Left ventricle myocardium superior (tissue), 1 donor: ENCODE results near the gene KLK14. TPM values are rescaled to one million over a fixed set of nuclear protein-coding genes. Genes with fewer than 3 reads are reported as not detected.

Experiments used
- ATAC-seq: fragments of 200-7000 bp; cut with Tn5 transposase; one replicate; pipeline ENCODE4 v1.9.1; 2020; ENCODE audit warnings: mild to moderate bottlenecking, moderate library complexity
- DNase-seq: peaks from one replicate; pipeline ENCODE4 v3.0.0-alpha.2; 2020
- intact Hi-C: fragments of 100-400 bp; cut with micrococcal nuclease; formaldehyde crosslinking; loops from one replicate; pipeline ENCODE4 v1.11.0; 2022
- total RNA-seq: library from RNA; stranded (reverse); fragmentation: NEBNext Ultra II Directional; extraction: Animal tissue kit (Norgen Biotek cat#: 25700); gene quantifications from one replicate; pipeline ENCODE4 v1.2.1, GENCODE V29; 2021
- donor health status: DM: no; HTN: yes; CAD: no; lungs with severe emphysema.

KLK14 gene
- total RNA-seq, 1 donor from 2014 or later, result 0.89 TPM

- ATAC-seq (peak; percentile 85), DNase-seq (peak; percentile 62)
- intact Hi-C loops, result no loop called here
Measured at GRCh38 chr19:51064534-51065220, 18.0 kb downstream of the KLK14 start, which contains the start of gene KLK13. TSS of gene KLK13 (minus strand) at chr19:51065092. CDS start at chr19:51065067, 25 bp downstream.

GRCh38 chr19:51063664-51064063, 19.0 kb downstream of the KLK14 start:
- intact Hi-C loops, result no loop called here
- DNase-seq (no peak), ATAC-seq (no peak)

- intact Hi-C loops, result no loop called here
- DNase-seq (no peak), ATAC-seq (no peak)
Measured at GRCh38 chr19:51060973-51061372, 21.7 kb downstream of the KLK14 start.

GRCh38 chr19:51060336-51060735, 22.4 kb downstream of the KLK14 start:
- intact Hi-C loops, result no loop called here
- no peak for ATAC-seq
- no peak for DNase-seq

- no peak for ATAC-seq
- intact Hi-C loops, result no loop called here
- no peak for DNase-seq
Measured at GRCh38 chr19:51059715-51060114, 23.0 kb downstream of the KLK14 start.

- ATAC-seq (no peak), DNase-seq (no peak)
- intact Hi-C loops, result no loop called here
Measured at GRCh38 chr19:51055866-51056265, 26.8 kb downstream of the KLK14 start.

- intact Hi-C loops, result no loop called here
- no peak for ATAC-seq
- no peak for DNase-seq
Measured at GRCh38 chr19:51047031-51047335, 35.7 kb downstream of the KLK14 start.

GRCh38 chr19:51044327-51044726, 38.4 kb downstream of the KLK14 start:
- intact Hi-C loops, result no loop called here
- no peak for ATAC-seq
- DNase-seq, result no peak

- DNase-seq (no peak), ATAC-seq (no peak)
- intact Hi-C loops, result no loop called here
Measured at GRCh38 chr19:51043497-51043896, 39.2 kb downstream of the KLK14 start.

GRCh38 chr19:51040151-51040550, 42.5 kb downstream of the KLK14 start:
- intact Hi-C loops, result no loop called here
- ATAC-seq (no peak), DNase-seq (no peak)

- intact Hi-C loops, result no loop called here
- DNase-seq (no peak), ATAC-seq (no peak)
Measured at GRCh38 chr19:51036519-51036918, 46.2 kb downstream of the KLK14 start.

GRCh38 chr19:51034704-51035103, 48.0 kb downstream of the KLK14 start, which contains the start of gene KLK12:
TSS of gene KLK12 (minus strand) at chr19:51035002. CDS start at chr19:51034621, 381 bp downstream.
- intact Hi-C loops, result no loop called here
- no peak for ATAC-seq

GRCh38 chr19:51031880-51032225, 50.8 kb downstream of the KLK14 start:
- DNase-seq, result no peak
- no peak for ATAC-seq
- intact Hi-C loops, result no loop called here

More at GRCh38 chr19:51034704-51035103, 48.0 kb downstream of the KLK14 start, which contains the start of gene KLK12:
- DNase-seq, result no peak

- DNase-seq, result no peak
- no peak for ATAC-seq
- intact Hi-C loops, result no loop called here
Measured at GRCh38 chr19:51031220-51031879, 51.3 kb downstream of the KLK14 start.

GRCh38 chr19:51030631-51031030, 52.1 kb downstream of the KLK14 start:
- intact Hi-C loops, result no loop called here
- ATAC-seq (no peak), DNase-seq (no peak)

GRCh38 chr19:51029718-51030117, 53.0 kb downstream of the KLK14 start:
- DNase-seq (no peak), ATAC-seq (no peak)
- intact Hi-C loops, result no loop called here

Other genes starting within 250 kb of the KLK14 start
- not detected for gene KLK15, start 249.3 kb downstream of the KLK14 start, total RNA-seq
- not detected for gene KLK3, start 228.0 kb downstream of the KLK14 start, total RNA-seq
- gene KLK2, start 209.4 kb downstream of the KLK14 start, total RNA-seq, result not detected
- gene KLK4, start 171.5 kb downstream of the KLK14 start, total RNA-seq, result not detected
- not detected for gene KLK5, start 129.8 kb downstream of the KLK14 start, total RNA-seq
- not detected for gene KLK6, start 113.3 kb downstream of the KLK14 start, total RNA-seq
- gene KLK7, start 99.0 kb downstream of the KLK14 start, total RNA-seq, result not detected
- not detected for gene KLK8, start 81.3 kb downstream of the KLK14 start, total RNA-seq
- 0.50 TPM for gene KLK10, start 63.2 kb downstream of the KLK14 start, total RNA-seq
- gene KLK11, start 56.3 kb downstream of the KLK14 start, total RNA-seq, result 0.62 TPM
- gene KLK12, start 47.9 kb downstream of the KLK14 start, total RNA-seq, result not detected
- gene KLK13, start 17.8 kb downstream of the KLK14 start, total RNA-seq, result not detected
- gene CTU1, start 25.5 kb upstream of the KLK14 start, total RNA-seq, result 3.6 TPM
- gene SIGLEC9, start 42.0 kb upstream of the KLK14 start, total RNA-seq, result 1.4 TPM
- 0.50 TPM for gene SIGLEC7, start 59.4 kb upstream of the KLK14 start, total RNA-seq
- 4.4 TPM for gene CD33, start 142.2 kb upstream of the KLK14 start, total RNA-seq
- gene SIGLECL1, start 168.2 kb upstream of the KLK14 start, total RNA-seq, result not detected
- gene IGLON5, start 228.8 kb upstream of the KLK14 start, total RNA-seq, result not detected